ENCODE results near the gene APOM. TPM values are rescaled to one million over a fixed set of nuclear protein-coding genes. Genes with fewer than 3 reads are reported as not detected.
A peak's percentile ranks its signal among the peaks of the same experiment; 100 is the strongest.

The APOM gene
- total and polyA plus RNA-seq, 3 donors from 2014 or later = 7.5 to 27.9 (median 9.8) TPM

GRCh38 chr6:31630177-31630934, 25.3 kb upstream of the APOM start:
- Histone ChIP-seq H3K4me3 (no peak overlapping the region), H3K36me3 (ENCODE audit: low read depth, missing control alignments) (peaks cover 3% of the 10 kb centered on the region), H3K27ac (no peak overlapping the region), H3K4me1 (peaks cover 4% of the 10 kb centered on the region), H3K9me3 (no peaks in the 10 kb centered on the region), H3K27me3 (no peaks in the 10 kb centered on the region)
- intact Hi-C loops (cut with DNase I; ENCODE audit: low total_unique reads) = no loop called here
- no peak for DNase-seq
- WGBS, 2 donors = 90% methylated on average over 23 to 25 of the region's 25 CpGs
- TF ChIP-seq POLR2A (IDR thresholded peaks at IDR 0.05) (no peak), CTCF (IDR thresholded peaks at IDR 0.05) (no peak)

- Histone ChIP-seq H3K9me3 (no peaks in the 10 kb centered on the region), H3K27ac (no peak overlapping the region), H3K4me3 (no peak overlapping the region), H3K36me3 (ENCODE audit: low read depth, missing control alignments) (peaks cover 3% of the 10 kb centered on the region), H3K27me3 (no peaks in the 10 kb centered on the region), H3K4me1 (peaks cover 4% of the 10 kb centered on the region)
- WGBS, 2 donors = 75 to 91% methylated on average over 2 to 16 of the region's 16 CpGs
- no peak for DNase-seq
- TF ChIP-seq CTCF (IDR thresholded peaks at IDR 0.05) (no peak), POLR2A (IDR thresholded peaks at IDR 0.05) (no peak)
- intact Hi-C loops (cut with DNase I; ENCODE audit: low total_unique reads) = no loop called here
These were observed 24.5 kb upstream of the APOM start for GRCh38 chr6:31631209-31631608.

- no peak for TF ChIP-seq CTCF (IDR thresholded peaks at IDR 0.05)
- Histone ChIP-seq H3K27ac (no peak overlapping the region), H3K36me3 (ENCODE audit: low read depth, missing control alignments) (peaks cover 3% of the 10 kb centered on the region), H3K4me3 (no peak overlapping the region), H3K9me3 (no peaks in the 10 kb centered on the region), H3K4me1 (peaks cover 4% of the 10 kb centered on the region), H3K27me3 (no peaks in the 10 kb centered on the region)
- intact Hi-C loops (cut with DNase I; ENCODE audit: low total_unique reads) = no loop called here
- 83 to 84% methylated on average over 16 to 31 of the region's 32 CpGs for WGBS, 2 donors
- no peak for DNase-seq
These were observed 23.9 kb upstream of the APOM start for GRCh38 chr6:31631681-31632278.

GRCh38 chr6:31632279-31632946, 23.3 kb upstream of the APOM start:
- peaks cover 4% of the 10 kb centered on the region for H3K4me1 ChIP-seq
- no peaks in the 10 kb centered on the region for H3K9me3 ChIP-seq
- DNase-seq = no peak
- no peak for TF ChIP-seq POLR2A (IDR thresholded peaks at IDR 0.05)
- TF ChIP-seq CTCF (IDR thresholded peaks at IDR 0.05) = no peak
- WGBS, 2 donors = 82 to 91% methylated on average over 19 to 26 of the region's 26 CpGs
- H3K27me3 ChIP-seq = no peaks in the 10 kb centered on the region
- H3K4me3 ChIP-seq = no peak overlapping the region
- intact Hi-C loops (cut with DNase I; ENCODE audit: low total_unique reads) = no loop called here
- H3K36me3 ChIP-seq (ENCODE audit: low read depth, missing control alignments) = peaks cover 3% of the 10 kb centered on the region
- H3K27ac ChIP-seq = peak overlapping the region in 1 of 2 donors; percentile 25

All from testis (tissue), 3 donors.